Naive thymus-derived CD8-positive, alpha-beta T cell (primary cell): ENCODE data around the gene UBE2U. TPM values are rescaled to one million over a fixed set of nuclear protein-coding genes. Genes with fewer than 3 reads are reported as not detected.

Experiments used
- ATAC-seq, 2 donors: fragments of 150-1000 bp; cut with Tn5 transposase in 1 of 2; sonication (Bioruptor Pico), chemical (Tn5 transposase) in 1 of 2; 1 replicate in 1 of 2; 2 replicates in 1 of 2; pipeline ENCODE4 v1.10.0; 2021; ENCODE audit warnings: mild to moderate bottlenecking in 2 of 2, moderate library complexity in 2 of 2
- POLR2A ChIA-PET: fragments of 350-600 bp; sonication (Branson Sonifier 250); formaldehyde crosslinking; loops from one replicate; lab custom pipeline; 2021; ENCODE audit warnings: antibody characterized with exemption; lab: Charles Lee
- DNase-seq, 10 donors: peaks; one replicate each; pipeline versions ENCODE4 v3.0.0 to v3.0.0-alpha.2; 2020 to 2022
- H3K27ac Mint-ChIP-seq, 10 donors: one replicate each; pipeline ENCODE4 v1.8.0; 2020 to 2022; ENCODE audit warnings: mild to moderate bottlenecking in 10 of 10, mixed read lengths in 10 of 10, moderate library complexity in 4 of 10, inconsistent platforms in 1 of 10
- H3K27me3 Mint-ChIP-seq, 5 donors: one replicate each; pipeline ENCODE4 v1.8.0; 2021 to 2022; ENCODE audit warnings: mixed read lengths in 5 of 5
- H3K36me3 Mint-ChIP-seq, 3 donors: one replicate each; pipeline ENCODE4 v1.8.0; 2020 to 2022; ENCODE audit warnings: mixed read lengths in 3 of 3, mild to moderate bottlenecking in 2 of 3, inconsistent platforms in 1 of 3
- H3K4me1 Mint-ChIP-seq, 4 donors: one replicate each; pipeline ENCODE4 v1.8.0; 2021 to 2022; ENCODE audit warnings: mixed read lengths in 4 of 4
- H3K4me3 Mint-ChIP-seq, 10 donors: one replicate each; pipeline ENCODE4 v1.8.0; 2020 to 2022; ENCODE audit warnings: mild to moderate bottlenecking in 10 of 10, mixed read lengths in 10 of 10, moderate library complexity in 6 of 10, inconsistent platforms in 1 of 10
- H3K9me3 Mint-ChIP-seq, 9 donors: one replicate each; pipeline ENCODE4 v1.8.0; 2020 to 2022; ENCODE audit warnings: mixed read lengths in 9 of 9, mild to moderate bottlenecking in 3 of 9, inconsistent platforms in 1 of 9, moderate library complexity in 1 of 9
- polyA plus RNA-seq, 3 donors: library from polyadenylated mRNA; unstranded; fragments of 300-500 nt; fragmentation: Illumina TruSeq; gene quantifications; one replicate each; pipeline ENCODE4 v1.2.3, GENCODE V29; 2021
- total RNA-seq, 8 experiments: library from RNA in 2 of 8; stranded (reverse) in 2 of 8; gene quantifications; one replicate each; pipeline ENCODE4 v1.2.3 and lab custom pipeline; 2021 to 2026

UBE2U gene
- total and polyA plus RNA-seq, 5 experiments from 2014 or later, result not detected

DNA sequence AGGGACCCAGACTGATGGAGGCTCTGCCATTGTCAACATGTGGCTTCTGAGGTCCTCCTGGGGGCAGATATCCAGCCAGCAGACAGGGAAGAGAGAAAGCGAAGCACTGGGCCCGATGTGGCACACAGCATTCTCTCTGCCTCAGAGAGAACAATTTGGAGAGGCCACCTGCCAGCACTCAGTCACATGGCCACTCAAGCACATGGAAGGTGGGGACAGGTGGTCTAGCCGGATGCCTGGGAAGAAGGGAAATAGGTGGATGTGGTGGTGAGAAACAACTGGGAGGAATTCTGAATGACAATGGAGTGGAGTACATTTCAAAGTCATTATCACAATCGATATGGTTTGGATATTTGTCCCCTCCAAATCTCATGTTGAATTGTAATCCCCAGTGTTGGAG, 109.0 kb downstream of the UBE2U start:
- H3K27ac Mint-ChIP-seq, result no peak overlapping the region
- DNase-seq, result no peak
- peaks cover 0 to 9% (median 4%) of the 10 kb centered on the region in 5 donors for H3K27me3 Mint-ChIP-seq
- H3K4me1 Mint-ChIP-seq, result peaks cover 0 to 3% (median 0%) of the 10 kb centered on the region in 4 donors
- no peak for ATAC-seq
- no peak overlapping the region for H3K4me3 Mint-ChIP-seq
- H3K9me3 Mint-ChIP-seq, result no peaks in the 10 kb centered on the region
- POLR2A ChIA-PET, result no interaction called here
- no peaks in the 10 kb centered on the region for H3K36me3 Mint-ChIP-seq

GRCh38 chr1:64315402-64315801, 112.0 kb downstream of the UBE2U start:
- H3K27ac Mint-ChIP-seq, result no peak overlapping the region
- no peaks in the 10 kb centered on the region for H3K36me3 Mint-ChIP-seq
- no peak overlapping the region for H3K4me3 Mint-ChIP-seq
- ATAC-seq (no peak), DNase-seq (no peak)
- H3K4me1 Mint-ChIP-seq, result no peaks in the 10 kb centered on the region
- H3K9me3 Mint-ChIP-seq, result no peaks in the 10 kb centered on the region
- POLR2A ChIA-PET, result no interaction called here
- H3K27me3 Mint-ChIP-seq, result peaks cover 0 to 4% (median 0%) of the 10 kb centered on the region in 5 donors
